Panc1 (cell line): ENCODE results near the gene NUTM2A. TPM values are rescaled to one million over a fixed set of nuclear protein-coding genes. Genes with fewer than 3 reads are reported as not detected.
"Not testable (repeated sequence)": the region's sequence is repeated elsewhere in the genome, so short reads cannot be mapped to it uniquely, and the experiment has no call there.

Experiments
- ATAC-seq: fragments of 200-7000 bp; cut with Tn5 transposase; 2 replicates; pipeline ENCODE4 v1.9.1; 2020; ENCODE audit warnings: mild to moderate bottlenecking, moderate library complexity
- BruUV-seq: library from RNA; stranded (reverse); fragments of 400-500 nt; replicated peaks from 2 replicates; lab custom pipeline; 2021; lab: Mats Ljungman, UMichigan
- CTCF ChIA-PET: fragments of 300-600 bp; sonication (Branson Sonifier 250); formaldehyde crosslinking; loops from one replicate; lab custom pipeline; 2022; ENCODE audit warnings: antibody characterized with exemption; lab: Charles Lee
- POLR2A ChIA-PET: fragments of 300-600 bp; sonication (Branson Sonifier 250); formaldehyde crosslinking; loops from one replicate; lab custom pipeline; 2022; ENCODE audit warnings: antibody characterized with exemption; lab: Charles Lee
- DNase-seq: peaks from one replicate; pipeline ENCODE4 v3.0.0-alpha.2; 2010; ENCODE audit warnings: low read depth, low spot score
- H3K27ac ChIP-seq: 2 replicates; pipeline ENCODE4 v1.5.1; 2011; ENCODE audit warnings: mild to moderate bottlenecking, low read length, inconsistent platforms
- H3K27me3 ChIP-seq: fragments of 200-500 bp; sonication (Bioruptor generic); 2 replicates; pipeline ENCODE4 v1.6.0; 2014; ENCODE audit warnings: low read length, inconsistent platforms; ENCODE audit not compliant: control insufficient read depth, insufficient read depth
- H3K36me3 ChIP-seq: fragments of 200-500 bp; sonication (Bioruptor generic); 2 replicates; pipeline ENCODE4 v1.5.1; 2014; ENCODE audit warnings: inconsistent platforms, mild to moderate bottlenecking, low read length, moderate library complexity; ENCODE audit not compliant: control insufficient read depth, insufficient read depth
- H3K4me1 ChIP-seq: 2 replicates; pipeline ENCODE4 v1.5.1; 2011; ENCODE audit warnings: inconsistent platforms, mild to moderate bottlenecking, low read length, moderate library complexity; ENCODE audit not compliant: control insufficient read depth, insufficient read depth
- H3K4me3 ChIP-seq, 2 experiments: 2 replicates each; pipeline ENCODE4 v1.5.1; 2011 to 2012; ENCODE audit warnings: low read depth in 2 of 2, low read length in 2 of 2, mild to moderate bottlenecking in 2 of 2, inconsistent platforms in 1 of 2, moderate library complexity in 1 of 2
- H3K9me3 ChIP-seq: fragments of 200-500 bp; sonication (Bioruptor generic); 2 replicates; pipeline ENCODE4 v1.5.1; 2014; ENCODE audit warnings: low read depth, mild to moderate bottlenecking, inconsistent platforms, low read length, moderate library complexity; ENCODE audit not compliant: control insufficient read depth, insufficient read depth
- in situ Hi-C: cut with HindIII; loops from 2 replicates; pipeline ENCODE4 v1.10.0; 2016; ENCODE audit warnings: low sequenced_read_pairs, low pct_unique_long_range_greater_than_20kb
- intact Hi-C: fragments of 100-400 bp; cut with micrococcal nuclease; formaldehyde crosslinking; loops from one replicate; pipeline ENCODE4 v1.10.0; 2022; ENCODE audit not compliant: unreplicated experiment
- total RNA-seq: library from RNA; stranded (reverse); gene quantifications from one replicate; pipeline ENCODE4 v1.2.1, GENCODE V29; 2021; ENCODE audit not compliant: unreplicated experiment

The NUTM2A gene
- total RNA-seq, 1 experiment from 2014 or later = 0.21 TPM

DNA sequence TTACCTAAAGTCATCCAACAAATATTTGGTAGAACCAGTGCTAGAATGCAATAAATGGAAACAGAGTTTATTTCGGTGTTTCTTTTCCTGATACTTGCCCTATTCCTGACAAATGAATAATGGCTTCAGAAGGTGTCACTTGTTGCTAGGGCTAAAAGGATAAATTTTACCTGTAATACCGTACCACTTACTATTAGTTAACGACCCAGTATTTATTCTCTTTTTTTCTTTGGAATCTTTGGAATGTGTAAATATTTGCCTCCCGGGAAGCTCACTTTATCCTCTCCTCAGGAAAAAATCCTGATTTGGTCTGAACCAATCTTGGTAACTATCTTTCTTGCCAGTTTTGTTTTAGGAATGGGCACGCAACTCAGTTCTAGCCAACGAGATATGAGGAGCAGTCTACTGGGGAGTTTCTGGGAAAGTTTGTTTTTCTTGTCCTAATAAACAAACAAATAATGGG, 14.1 kb downstream of the NUTM2A start:
- BruUV-seq, H3K9me3 ChIP-seq, POLR2A ChIA-PET, in situ Hi-C loops, H3K4me3 ChIP-seq, H3K27ac ChIP-seq, H3K4me1 ChIP-seq, intact Hi-C loops, H3K36me3 ChIP-seq, CTCF ChIA-PET, DNase-seq, H3K27me3 ChIP-seq: not testable (repeated sequence)
- peak; percentile 42; the same call in 1 of the 2 replicates for ATAC-seq

DNA sequence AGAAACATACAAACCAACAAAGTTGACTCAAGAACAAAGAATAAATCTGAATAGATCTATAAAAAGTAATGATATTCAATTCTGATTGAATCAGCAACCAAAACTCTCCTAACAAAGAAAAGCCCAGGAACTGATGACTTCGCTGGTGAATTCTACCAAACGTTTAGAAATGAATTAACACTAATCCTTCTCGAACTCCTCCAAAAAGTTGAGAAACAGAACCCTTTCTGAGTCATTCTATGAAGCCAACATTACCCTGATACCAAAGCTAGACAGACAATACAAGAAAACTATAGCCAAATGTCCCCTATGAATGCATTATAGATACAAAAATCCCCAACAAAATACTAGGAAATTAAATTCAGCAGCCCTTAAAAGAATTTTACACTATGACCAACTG, 16.9 kb downstream of the NUTM2A start:
- POLR2A ChIA-PET, H3K9me3 ChIP-seq, DNase-seq, H3K4me1 ChIP-seq, CTCF ChIA-PET, ATAC-seq, H3K27ac ChIP-seq, H3K27me3 ChIP-seq, H3K4me3 ChIP-seq, intact Hi-C loops, H3K36me3 ChIP-seq, BruUV-seq, in situ Hi-C loops: not testable (repeated sequence)

DNA sequence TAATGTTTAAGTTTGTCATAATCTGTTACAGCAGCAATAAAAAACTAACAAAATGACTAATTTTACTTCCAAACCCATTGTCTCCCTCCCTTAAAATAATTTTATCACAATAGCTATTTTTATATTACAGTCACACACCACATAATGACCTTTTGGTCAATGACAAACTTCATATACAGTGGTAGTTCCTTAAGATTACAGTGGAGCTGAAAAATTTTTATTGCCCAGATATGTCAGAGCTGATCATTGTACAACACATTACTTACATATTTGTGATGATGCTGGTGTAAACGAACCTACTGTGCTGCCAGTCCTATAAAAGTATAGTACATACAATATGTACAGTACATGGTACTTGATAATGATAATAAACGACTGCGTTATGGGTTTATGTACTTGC, 22.1 kb downstream of the NUTM2A start:
- intact Hi-C loops, DNase-seq, BruUV-seq, H3K36me3 ChIP-seq, POLR2A ChIA-PET, H3K4me3 ChIP-seq, in situ Hi-C loops, H3K27ac ChIP-seq, ATAC-seq, H3K4me1 ChIP-seq, H3K9me3 ChIP-seq, H3K27me3 ChIP-seq, CTCF ChIA-PET: not testable (repeated sequence)

- H3K4me1 ChIP-seq, in situ Hi-C loops, H3K27ac ChIP-seq, H3K9me3 ChIP-seq, H3K27me3 ChIP-seq, CTCF ChIA-PET, H3K36me3 ChIP-seq, BruUV-seq, POLR2A ChIA-PET, intact Hi-C loops, H3K4me3 ChIP-seq: not testable (repeated sequence)
- peak; percentile 97 for ATAC-seq
- DNase-seq = peak; percentile 24
Measured at GRCh38 chr10:87248818-87249353, 23.6 kb downstream of the NUTM2A start.

DNA sequence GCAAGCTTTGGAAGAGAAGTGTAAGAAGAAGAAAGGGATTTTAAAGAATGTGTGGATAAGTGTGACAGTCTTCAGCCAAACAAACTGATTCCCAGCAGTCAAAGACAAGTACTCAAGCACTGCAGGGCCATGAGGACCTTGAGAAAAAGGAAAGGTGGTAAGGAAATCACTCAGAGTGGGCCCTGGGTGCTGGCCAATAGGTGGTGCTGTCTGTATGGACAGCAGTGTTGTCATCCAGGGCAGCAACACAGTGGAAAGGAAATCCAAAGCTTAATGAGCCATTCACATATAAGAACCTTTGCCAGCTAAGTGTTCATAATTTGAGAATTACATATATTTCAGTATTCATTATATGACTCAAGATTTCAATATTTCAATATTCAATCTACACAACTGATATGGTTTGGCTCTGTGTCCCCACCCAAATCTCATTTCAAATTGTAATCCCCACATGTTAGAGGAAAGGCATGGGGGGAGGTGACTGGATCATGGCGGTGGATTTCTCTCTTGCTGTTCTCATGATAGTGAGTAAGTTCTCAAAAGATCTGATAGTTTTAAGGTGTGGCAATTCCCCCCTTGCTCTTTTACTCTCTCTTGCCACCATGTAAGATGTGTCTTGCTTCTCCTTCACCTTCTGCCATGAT, 55.6 kb downstream of the NUTM2A start:
- in situ Hi-C loops, intact Hi-C loops, H3K36me3 ChIP-seq, POLR2A ChIA-PET, H3K27me3 ChIP-seq, CTCF ChIA-PET, H3K4me3 ChIP-seq, H3K9me3 ChIP-seq, H3K27ac ChIP-seq, H3K4me1 ChIP-seq, DNase-seq: not testable (repeated sequence)
- TSS peak; percentile 56 for BruUV-seq
- ATAC-seq = peak; percentile 89

Other genes starting within 250 kb of the NUTM2A start
- not detected for gene FAM25A, start 205.2 kb upstream of the NUTM2A start, total RNA-seq
- 138 TPM for gene GLUD1, start 130.6 kb upstream of the NUTM2A start, total RNA-seq
- 45.2 TPM for gene SHLD2, start 130.2 kb upstream of the NUTM2A start, total RNA-seq
- gene NUTM2D, start 132.3 kb downstream of the NUTM2A start, total RNA-seq = 1.5 TPM